ENCODE results near the gene GNB1. TPM values are rescaled to one million over a fixed set of nuclear protein-coding genes. Genes with fewer than 3 reads are reported as not detected.

GNB1 gene
- total and polyA plus RNA-seq, 9 of the 15 experiments (the other 6 are each of a cell fraction or from before 2014, with no cell fraction given), result 34.3 to 388 (median 114) TPM

- TF ChIP-seq ZBTB9 (CRISPR knock-in tag; IDR thresholded peaks at IDR 0.05) (no peak), PTBP1 (IDR thresholded peaks at IDR 0.05; ENCODE audit: low read depth, low read length) (no peak), BRD4 (IDR thresholded peaks at IDR 0.05) (no peak), MED1 (CRISPR knock-in tag; IDR thresholded peaks at IDR 0.05; ENCODE audit: borderline replicate concordance) (no peak), ZNF449 (CRISPR knock-in tag; IDR thresholded peaks at IDR 0.05) (no peak), RCOR1 (IDR thresholded peaks at IDR 0.05; ENCODE audit: borderline replicate concordance in 1 of 2, low read depth in 2 of 2, low read length in 2 of 2) (peak in 1 of 2 experiments; percentile 59; a peak in 1 of 4 replicates), RAD51 (IDR thresholded peaks at IDR 0.05; ENCODE audit: borderline replicate concordance, low read depth) (peak; percentile 25; the same call in 1 of the 2 replicates), CAMTA2 (CRISPR knock-in tag; conservative IDR thresholded peaks at IDR 0.05) (no peak), DMBX1 (CRISPR knock-in tag; IDR thresholded peaks at IDR 0.05; ENCODE audit: borderline replicate concordance) (no peak), CBX1 (IDR thresholded peaks at IDR 0.05; ENCODE audit: low read depth) (no peak), ZNF79 (CRISPR knock-in tag; IDR thresholded peaks at IDR 0.05; ENCODE audit: low read depth) (no peak), FUS (optimal IDR thresholded peaks at IDR 0.05; ENCODE audit: low read depth, low read length) (peak; percentile 18), CGGBP1 (CRISPR knock-in tag; IDR thresholded peaks at IDR 0.05) (no peak), ZNF444 (CRISPR knock-in tag; IDR thresholded peaks at IDR 0.05) (0 out of 2 replicates have a peak, but pooled peaks have one; percentile 22), ILF3 (IDR thresholded peaks at IDR 0.05; ENCODE audit: borderline replicate concordance) (peak; percentile 37; the same call in 1 of the 2 replicates), YY1 (IDR thresholded peaks at IDR 0.05; ENCODE audit: borderline replicate concordance in 1 of 3, control insufficient read depth in 1 of 3, extremely low read depth in 1 of 3, insufficient read depth in 3 of 3, insufficient read length in 1 of 3, insufficient replicate concordance in 2 of 3, low read depth in 1 of 3, low read length in 2 of 3) (no peak), MLLT1 (IDR thresholded peaks at IDR 0.05) (no peak), TEAD4 (IDR thresholded peaks at IDR 0.05; ENCODE audit: low read length) (no peak; the same call in 1 of the 2 replicates), TEAD4 (CRISPR knock-in tag; IDR thresholded peaks at IDR 0.05; ENCODE audit: borderline replicate concordance) (0 out of 2 replicates have a peak, but pooled peaks have one; percentile 25), VEZF1 (CRISPR knock-in tag; IDR thresholded peaks at IDR 0.05) (peak; percentile 1; the same call in 1 of the 2 replicates)
These were observed 108.3 kb downstream of the GNB1 start (continued) for GRCh38 chr1:1782399-1783221.
